ENCODE data around the gene AFG3L2.
"Not testable (repeated sequence)": the region's sequence is repeated elsewhere in the genome, so short reads cannot be mapped to it uniquely, and the experiment has no call there.

AFG3L2 gene

GRCh38 chr18:12410747-12411146 lies 33.7 kb upstream of the AFG3L2 start:
- not testable (repeated sequence) for H3K36me3 ChIP-seq (ENCODE audit: control insufficient read depth, insufficient read depth, low read length); H3K4me1 ChIP-seq (ENCODE audit: control insufficient read depth, insufficient read depth, low read length); H3K9me3 ChIP-seq (ENCODE audit: control insufficient read depth, insufficient read depth, low read length); H3K9ac ChIP-seq (ENCODE audit: low read depth, low read length); H3K4me3 ChIP-seq (ENCODE audit: low read depth, low read length); H3K27ac ChIP-seq (ENCODE audit: low read depth, low read length)
- peaks cover 21% of the 10 kb centered on the region for H3K27me3 ChIP-seq (ENCODE audit: control insufficient read depth, insufficient read depth, low read length)

DNA sequence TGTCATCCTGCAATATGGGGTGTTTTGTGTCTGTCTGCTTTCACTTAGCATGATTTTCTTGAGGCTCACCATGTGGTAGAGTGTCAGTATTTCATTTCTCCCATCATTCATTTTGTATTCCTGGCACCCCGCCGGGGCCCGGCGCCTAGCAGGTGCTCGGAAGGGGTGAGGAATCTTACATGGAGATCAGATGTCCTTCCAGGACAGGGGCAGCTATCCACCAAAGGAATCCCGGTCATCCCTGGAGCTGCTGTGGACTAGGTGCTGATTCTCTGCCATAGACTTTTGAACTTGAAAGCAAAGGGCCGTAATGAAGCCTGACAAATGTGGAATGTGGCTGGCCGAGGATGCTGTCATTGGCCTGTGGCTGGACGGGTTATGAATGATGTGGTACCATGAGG lies 33.1 kb upstream of the AFG3L2 start:
- H3K4me3 ChIP-seq (ENCODE audit: low read depth, low read length), result no peak overlapping the region

DNA sequence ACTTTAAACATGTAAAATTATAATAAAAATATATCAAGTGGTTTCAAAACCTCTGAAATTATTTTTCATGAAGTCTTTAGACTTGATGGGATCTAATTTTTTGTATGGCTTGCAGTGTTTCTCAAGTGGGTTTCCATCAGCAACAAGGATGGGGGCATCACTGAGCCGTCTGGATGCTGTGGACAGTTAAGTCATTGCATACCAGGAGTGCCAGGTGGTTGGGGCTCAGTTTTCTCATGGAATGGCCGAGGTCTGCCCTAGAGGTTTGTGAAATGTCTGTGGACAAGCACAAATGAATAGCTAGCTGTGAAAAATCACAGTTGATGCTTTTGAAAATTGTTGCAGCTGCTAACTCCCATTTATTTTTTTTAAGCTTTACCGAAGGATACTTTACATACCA lies 32.4 kb upstream of the AFG3L2 start:
- Histone ChIP-seq H3K4me1 (ENCODE audit: control insufficient read depth, insufficient read depth, low read length) (peaks cover 5% of the 10 kb centered on the region), H3K27ac (ENCODE audit: low read depth, low read length) (no peak overlapping the region), H3K4me3 (ENCODE audit: low read depth, low read length) (no peak overlapping the region), H3K27me3 (ENCODE audit: control insufficient read depth, insufficient read depth, low read length) (peaks cover 28% of the 10 kb centered on the region), H3K36me3 (ENCODE audit: control insufficient read depth, insufficient read depth, low read length) (no peaks in the 10 kb centered on the region), H3K9me3 (ENCODE audit: control insufficient read depth, insufficient read depth, low read length) (no peaks in the 10 kb centered on the region), H3K9ac (ENCODE audit: low read depth, low read length) (no peak overlapping the region)

More for the DNA sequence above, 33.1 kb upstream of the AFG3L2 start:
- H3K36me3 ChIP-seq (ENCODE audit: control insufficient read depth, insufficient read depth, low read length), result no peaks in the 10 kb centered on the region
- no peak overlapping the region for H3K27ac ChIP-seq (ENCODE audit: low read depth, low read length)
- peaks cover 5% of the 10 kb centered on the region for H3K4me1 ChIP-seq (ENCODE audit: control insufficient read depth, insufficient read depth, low read length)
- no peaks in the 10 kb centered on the region for H3K9me3 ChIP-seq (ENCODE audit: control insufficient read depth, insufficient read depth, low read length)
- no peak overlapping the region for H3K9ac ChIP-seq (ENCODE audit: low read depth, low read length)
- peaks cover 26% of the 10 kb centered on the region for H3K27me3 ChIP-seq (ENCODE audit: control insufficient read depth, insufficient read depth, low read length)

GRCh38 chr18:12408247-12408869 lies 31.3 kb upstream of the AFG3L2 start:
- peak overlapping the region; percentile 65 for H3K4me3 ChIP-seq (ENCODE audit: low read depth, low read length)
- H3K4me1 ChIP-seq (ENCODE audit: control insufficient read depth, insufficient read depth, low read length), result peaks cover 5% of the 10 kb centered on the region
- H3K27me3 ChIP-seq (ENCODE audit: control insufficient read depth, insufficient read depth, low read length), result peaks cover 28% of the 10 kb centered on the region
- H3K36me3 ChIP-seq (ENCODE audit: control insufficient read depth, insufficient read depth, low read length), result no peaks in the 10 kb centered on the region
- peak overlapping the region; percentile 77; the same call in 1 of the 2 replicates for H3K9ac ChIP-seq (ENCODE audit: low read depth, low read length)
- H3K9me3 ChIP-seq (ENCODE audit: control insufficient read depth, insufficient read depth, low read length), result no peaks in the 10 kb centered on the region
- H3K27ac ChIP-seq (ENCODE audit: low read depth, low read length), result peak overlapping the region; percentile 78

GRCh38 chr18:12406371-12407111 lies 29.5 kb upstream of the AFG3L2 start:
- Histone ChIP-seq H3K9ac (ENCODE audit: low read depth, low read length) (no peak overlapping the region), H3K4me1 (ENCODE audit: control insufficient read depth, insufficient read depth, low read length) (peaks cover 5% of the 10 kb centered on the region), H3K36me3 (ENCODE audit: control insufficient read depth, insufficient read depth, low read length) (no peaks in the 10 kb centered on the region), H3K9me3 (ENCODE audit: control insufficient read depth, insufficient read depth, low read length) (no peaks in the 10 kb centered on the region), H3K4me3 (ENCODE audit: low read depth, low read length) (no peak overlapping the region), H3K27ac (ENCODE audit: low read depth, low read length) (no peak overlapping the region), H3K27me3 (ENCODE audit: control insufficient read depth, insufficient read depth, low read length) (peaks cover 28% of the 10 kb centered on the region)

- Histone ChIP-seq H3K9me3 (ENCODE audit: control insufficient read depth, insufficient read depth, low read length) (no peaks in the 10 kb centered on the region), H3K9ac (ENCODE audit: low read depth, low read length) (no peak overlapping the region), H3K4me3 (ENCODE audit: low read depth, low read length) (no peak overlapping the region), H3K27me3 (ENCODE audit: control insufficient read depth, insufficient read depth, low read length) (peaks cover 28% of the 10 kb centered on the region), H3K4me1 (ENCODE audit: control insufficient read depth, insufficient read depth, low read length) (peaks cover 5% of the 10 kb centered on the region), H3K27ac (ENCODE audit: low read depth, low read length) (no peak overlapping the region), H3K36me3 (ENCODE audit: control insufficient read depth, insufficient read depth, low read length) (no peaks in the 10 kb centered on the region)
Measured at GRCh38 chr18:12405066-12405465, 28.0 kb upstream of the AFG3L2 start.

DNA sequence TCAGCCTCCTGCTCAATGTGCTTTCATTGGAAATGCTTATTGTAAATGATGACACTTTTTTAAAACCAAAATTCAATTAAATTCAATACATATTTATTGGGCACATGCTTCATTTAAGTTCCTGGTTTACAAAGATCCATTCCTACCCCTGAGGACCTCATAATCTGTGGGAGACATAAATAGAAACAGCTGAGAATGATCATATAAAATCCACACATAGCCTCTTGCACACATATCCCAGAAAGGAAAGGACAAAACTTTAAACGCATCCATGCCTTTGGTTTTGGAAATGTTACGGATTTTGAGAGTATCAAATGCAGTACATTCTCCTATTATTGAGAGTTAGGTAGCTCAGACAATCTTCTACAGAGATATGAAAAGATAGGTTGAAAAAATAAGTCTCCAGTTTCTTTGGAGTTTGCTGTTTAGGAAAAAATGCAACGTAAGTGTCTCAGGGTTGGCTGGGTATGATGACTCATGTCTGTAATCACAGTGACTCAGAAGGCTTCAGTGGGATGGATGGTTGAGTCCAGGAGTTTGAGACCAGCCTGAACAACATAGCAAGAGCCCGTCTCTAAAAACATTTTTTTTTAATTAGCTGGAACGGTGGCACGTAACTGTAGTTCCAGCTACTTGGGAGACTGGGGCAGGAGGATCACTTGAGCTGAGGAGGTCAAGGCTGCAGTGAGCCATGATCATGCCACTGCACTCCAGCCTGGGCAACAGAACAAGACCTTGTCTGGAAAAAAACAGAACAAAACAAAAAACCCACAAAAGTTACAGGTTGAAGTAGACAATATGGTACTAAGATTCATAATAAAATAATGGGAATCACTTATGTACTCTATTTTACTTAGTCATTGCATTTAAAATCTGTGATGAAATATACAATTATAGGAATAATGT lies 26.8 kb upstream of the AFG3L2 start:
- Histone ChIP-seq H3K4me1 (ENCODE audit: control insufficient read depth, insufficient read depth, low read length) (peaks cover 5% of the 10 kb centered on the region), H3K27ac (ENCODE audit: low read depth, low read length) (no peak overlapping the region), H3K4me3 (ENCODE audit: low read depth, low read length) (no peak overlapping the region), H3K9me3 (ENCODE audit: control insufficient read depth, insufficient read depth, low read length) (no peaks in the 10 kb centered on the region), H3K36me3 (ENCODE audit: control insufficient read depth, insufficient read depth, low read length) (no peaks in the 10 kb centered on the region), H3K27me3 (ENCODE audit: control insufficient read depth, insufficient read depth, low read length) (peaks cover 28% of the 10 kb centered on the region), H3K9ac (ENCODE audit: low read depth, low read length) (no peak overlapping the region)

- no peaks in the 10 kb centered on the region for H3K9me3 ChIP-seq (ENCODE audit: control insufficient read depth, insufficient read depth, low read length)
- no peaks in the 10 kb centered on the region for H3K4me1 ChIP-seq (ENCODE audit: control insufficient read depth, insufficient read depth, low read length)
- H3K27me3 ChIP-seq (ENCODE audit: control insufficient read depth, insufficient read depth, low read length), result peaks cover 18% of the 10 kb centered on the region
- H3K9ac ChIP-seq (ENCODE audit: low read depth, low read length), result no peak overlapping the region
- no peaks in the 10 kb centered on the region for H3K36me3 ChIP-seq (ENCODE audit: control insufficient read depth, insufficient read depth, low read length)
- no peak overlapping the region for H3K27ac ChIP-seq (ENCODE audit: low read depth, low read length)
- H3K4me3 ChIP-seq (ENCODE audit: low read depth, low read length), result no peak overlapping the region
Measured at GRCh38 chr18:12401881-12402280, 24.9 kb upstream of the AFG3L2 start.

- H3K27ac ChIP-seq (ENCODE audit: low read depth, low read length), result no peak overlapping the region
- no peaks in the 10 kb centered on the region for H3K36me3 ChIP-seq (ENCODE audit: control insufficient read depth, insufficient read depth, low read length)
- H3K9ac ChIP-seq (ENCODE audit: low read depth, low read length), result no peak overlapping the region
- H3K27me3 ChIP-seq (ENCODE audit: control insufficient read depth, insufficient read depth, low read length), result no peaks in the 10 kb centered on the region
- H3K4me1 ChIP-seq (ENCODE audit: control insufficient read depth, insufficient read depth, low read length), result no peaks in the 10 kb centered on the region
- H3K9me3 ChIP-seq (ENCODE audit: control insufficient read depth, insufficient read depth, low read length), result no peaks in the 10 kb centered on the region
- no peak overlapping the region for H3K4me3 ChIP-seq (ENCODE audit: low read depth, low read length)
Measured at GRCh38 chr18:12399231-12399630, 22.2 kb upstream of the AFG3L2 start.

DNA sequence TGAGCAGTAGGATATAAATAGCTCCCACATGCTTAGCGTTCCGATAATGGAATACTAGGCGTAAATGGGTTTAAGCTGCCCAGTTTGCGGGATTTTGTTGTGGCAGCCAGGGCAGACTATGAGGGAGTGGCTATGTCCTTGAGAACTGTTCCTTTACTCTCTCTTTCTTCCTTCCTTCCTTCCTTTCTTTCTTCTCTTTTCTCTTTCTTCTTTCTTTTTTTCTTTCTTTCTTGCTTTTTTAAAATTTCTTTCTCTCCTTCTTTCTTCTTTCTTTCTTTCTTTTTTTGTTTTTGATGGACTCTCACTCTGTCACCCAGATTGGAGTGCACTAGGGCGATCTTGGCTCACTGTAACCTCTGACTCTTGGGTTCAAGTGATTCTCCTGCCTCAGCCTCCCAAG lies 21.6 kb upstream of the AFG3L2 start:
- H3K9me3 ChIP-seq (ENCODE audit: control insufficient read depth, insufficient read depth, low read length), result no peaks in the 10 kb centered on the region
- H3K27me3 ChIP-seq (ENCODE audit: control insufficient read depth, insufficient read depth, low read length), result no peaks in the 10 kb centered on the region
- H3K9ac ChIP-seq (ENCODE audit: low read depth, low read length), result no peak overlapping the region
- no peaks in the 10 kb centered on the region for H3K4me1 ChIP-seq (ENCODE audit: control insufficient read depth, insufficient read depth, low read length)
- H3K36me3 ChIP-seq (ENCODE audit: control insufficient read depth, insufficient read depth, low read length), result no peaks in the 10 kb centered on the region
- no peak overlapping the region for H3K4me3 ChIP-seq (ENCODE audit: low read depth, low read length)
- H3K27ac ChIP-seq (ENCODE audit: low read depth, low read length), result no peak overlapping the region

- H3K27ac ChIP-seq (ENCODE audit: low read depth, low read length), result no peak overlapping the region
- no peak overlapping the region for H3K4me3 ChIP-seq (ENCODE audit: low read depth, low read length)
- H3K36me3 ChIP-seq (ENCODE audit: control insufficient read depth, insufficient read depth, low read length), result no peaks in the 10 kb centered on the region
- H3K9me3 ChIP-seq (ENCODE audit: control insufficient read depth, insufficient read depth, low read length), result no peaks in the 10 kb centered on the region
- H3K9ac ChIP-seq (ENCODE audit: low read depth, low read length), result no peak overlapping the region
- H3K4me1 ChIP-seq (ENCODE audit: control insufficient read depth, insufficient read depth, low read length), result no peaks in the 10 kb centered on the region
- no peaks in the 10 kb centered on the region for H3K27me3 ChIP-seq (ENCODE audit: control insufficient read depth, insufficient read depth, low read length)
Measured at GRCh38 chr18:12397793-12398192, 20.8 kb upstream of the AFG3L2 start.
